Measurements from ENCODE around the gene DERL3.

DERL3 gene

DNA sequence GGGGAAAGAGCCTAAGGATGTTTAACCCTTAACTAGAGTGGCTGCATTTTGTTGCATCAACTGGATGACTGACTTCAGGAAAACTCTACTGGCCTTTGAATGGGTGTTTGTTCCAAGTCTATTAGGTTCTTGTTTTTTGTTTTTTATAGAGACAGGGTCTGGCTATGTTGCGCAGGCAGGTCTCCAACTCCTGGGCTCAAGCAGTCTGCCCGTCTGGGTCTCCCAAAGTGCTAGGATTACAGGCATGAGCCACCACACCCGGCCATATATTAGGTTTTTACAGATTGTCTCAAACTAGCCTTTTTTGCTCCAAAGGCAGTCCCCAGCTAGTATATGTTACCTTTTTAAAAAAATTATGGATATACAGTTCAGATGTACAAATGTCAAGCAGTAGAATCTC is 50.9 kb downstream of the DERL3 start:
- TF ChIP-seq, protein P1, sequence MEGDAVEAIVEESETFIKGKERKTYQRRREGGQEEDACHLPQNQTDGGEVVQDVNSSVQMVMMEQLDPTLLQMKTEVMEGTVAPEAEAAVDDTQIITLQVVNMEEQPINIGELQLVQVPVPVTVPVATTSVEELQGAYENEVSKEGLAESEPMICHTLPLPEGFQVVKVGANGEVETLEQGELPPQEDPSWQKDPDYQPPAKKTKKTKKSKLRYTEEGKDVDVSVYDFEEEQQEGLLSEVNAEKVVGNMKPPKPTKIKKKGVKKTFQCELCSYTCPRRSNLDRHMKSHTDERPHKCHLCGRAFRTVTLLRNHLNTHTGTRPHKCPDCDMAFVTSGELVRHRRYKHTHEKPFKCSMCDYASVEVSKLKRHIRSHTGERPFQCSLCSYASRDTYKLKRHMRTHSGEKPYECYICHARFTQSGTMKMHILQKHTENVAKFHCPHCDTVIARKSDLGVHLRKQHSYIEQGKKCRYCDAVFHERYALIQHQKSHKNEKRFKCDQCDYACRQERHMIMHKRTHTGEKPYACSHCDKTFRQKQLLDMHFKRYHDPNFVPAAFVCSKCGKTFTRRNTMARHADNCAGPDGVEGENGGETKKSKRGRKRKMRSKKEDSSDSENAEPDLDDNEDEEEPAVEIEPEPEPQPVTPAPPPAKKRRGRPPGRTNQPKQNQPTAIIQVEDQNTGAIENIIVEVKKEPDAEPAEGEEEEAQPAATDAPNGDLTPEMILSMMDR (IDR thresholded peaks at IDR 0.05; ENCODE audit: low read depth, low read length) = no peak
- H3K4me3 ChIP-seq (ENCODE audit: low read depth, low read length) = peak overlapping the region; percentile 77

DNA sequence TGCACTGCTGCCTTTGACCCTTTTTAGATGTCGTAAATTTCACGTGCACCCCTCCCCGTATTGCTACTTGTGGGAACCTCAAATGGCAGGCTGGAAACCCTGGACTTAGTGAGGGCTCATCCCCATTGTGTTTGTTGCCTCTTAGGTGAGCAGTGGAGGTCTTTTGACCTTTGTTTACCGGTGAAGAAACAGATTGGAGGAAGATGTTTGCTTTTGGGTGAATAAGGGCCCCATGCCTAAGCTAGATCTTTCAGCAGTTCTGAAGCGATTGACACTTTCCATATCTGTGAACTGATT is 51.3 kb downstream of the DERL3 start:
- TF ChIP-seq, protein P1 (IDR thresholded peaks at IDR 0.05; ENCODE audit: low read depth, low read length) = no peak
- H3K4me3 ChIP-seq (ENCODE audit: low read depth, low read length) = peak overlapping the region; percentile 77

DNA sequence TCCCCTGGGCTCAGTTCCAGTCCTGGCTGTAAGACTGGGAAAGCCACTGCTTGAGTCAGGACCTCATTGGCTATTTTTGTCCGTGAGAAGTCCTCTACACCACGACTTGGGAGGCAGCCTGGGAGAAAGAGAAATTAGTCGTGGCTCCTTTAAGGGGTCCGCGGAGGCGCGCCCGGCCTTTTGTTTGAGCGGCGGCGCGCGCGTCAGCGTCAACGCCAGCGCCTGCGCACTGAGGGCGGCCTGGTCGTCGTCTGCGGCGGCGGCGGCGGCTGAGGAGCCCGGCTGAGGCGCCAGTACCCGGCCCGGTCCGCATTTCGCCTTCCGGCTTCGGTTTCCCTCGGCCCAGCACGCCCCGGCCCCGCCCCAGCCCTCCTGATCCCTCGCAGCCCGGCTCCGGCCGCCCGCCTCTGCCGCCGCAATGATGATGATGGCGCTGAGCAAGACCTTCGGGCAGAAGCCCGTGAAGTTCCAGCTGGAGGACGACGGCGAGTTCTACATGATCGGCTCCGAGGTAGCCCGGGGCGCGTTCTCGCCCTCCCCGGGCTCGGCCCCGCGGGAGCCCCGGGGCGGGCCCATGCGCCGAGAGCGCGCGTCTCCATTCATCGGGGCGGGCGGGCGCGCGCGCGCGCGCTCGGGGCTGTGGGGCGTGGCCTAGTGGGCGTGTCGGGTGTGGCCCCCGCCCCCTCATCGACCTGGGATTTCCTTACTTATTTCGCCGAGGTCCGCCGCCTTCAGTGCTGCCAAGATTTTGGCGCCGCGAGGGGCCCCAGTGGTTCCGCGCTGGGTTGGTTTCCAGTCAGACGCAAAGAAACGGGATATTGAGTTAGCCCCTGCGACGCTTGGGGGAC is 51.8 kb downstream of the DERL3 start, which contains the start of gene SMARCB1:
TSS of gene SMARCB1 (plus strand) at position 215 of the 848 bp plus-strand sequence. CDS start at position 419, 204 bp downstream.
- H3K4me3 ChIP-seq (ENCODE audit: low read depth, low read length) = peak within 1 kb of the TSS; percentile 77
- TF ChIP-seq, protein P1 (IDR thresholded peaks at IDR 0.05; ENCODE audit: low read depth, low read length) = no peak

GRCh38 chr22:23786261-23786710 is 52.5 kb downstream of the DERL3 start:
- TF ChIP-seq, protein P1 (IDR thresholded peaks at IDR 0.05; ENCODE audit: low read depth, low read length) = no peak
- H3K4me3 ChIP-seq (ENCODE audit: low read depth, low read length) = peak overlapping the region; percentile 77

All from WI38 (cell line).